DND-41 (cell line): ENCODE data around the gene ST14.

Source experiments
- ATAC-seq: fragments of 200-7000 bp; cut with Tn5 transposase; 3 replicates; pipeline ENCODE4 v1.9.1; 2021; ENCODE audit warnings: low read depth; ENCODE audit not compliant: insufficient read depth
- DNase-seq: peaks from one replicate; pipeline ENCODE4 v3.0.0-alpha.2; 2020
- H2AFZ ChIP-seq: 2 replicates; pipeline ENCODE4 v1.6.0; 2012; ENCODE audit warnings: low read depth, low read length
- H3K27ac ChIP-seq: 2 replicates; pipeline ENCODE4 v1.5.1; 2012; ENCODE audit warnings: low read length, inconsistent platforms
- H3K27me3 ChIP-seq: fragments of 200-600 bp; sonication (generic); 2 replicates; pipeline ENCODE4 v1.6.0; 2012; ENCODE audit warnings: low read length, mild to moderate bottlenecking, inconsistent platforms; ENCODE audit not compliant: insufficient read depth, poor library complexity
- H3K36me3 ChIP-seq: 2 replicates; pipeline ENCODE4 v1.5.1; 2012; ENCODE audit warnings: low read length, inconsistent platforms; ENCODE audit not compliant: insufficient read depth
- H3K4me1 ChIP-seq: 2 replicates; pipeline ENCODE4 v1.5.1; 2012; ENCODE audit warnings: mild to moderate bottlenecking, low read length; ENCODE audit not compliant: insufficient read depth
- H3K4me2 ChIP-seq: 2 replicates; pipeline ENCODE4 v1.6.0; 2012; ENCODE audit warnings: mild to moderate bottlenecking, moderate library complexity, low read length, inconsistent platforms; ENCODE audit not compliant: insufficient read depth
- H3K4me3 ChIP-seq, 2 experiments: fragments of 200-600 bp in 1 of 2; shearing (Covaris generic) in 1 of 2; 2 replicates each; pipeline ENCODE4 v1.5.1; 2012 to 2016; ENCODE audit warnings: inconsistent platforms in 2 of 2, low read length in 2 of 2, mild to moderate bottlenecking in 2 of 2, low read depth in 1 of 2, moderate library complexity in 1 of 2
- H3K79me2 ChIP-seq: 2 replicates; pipeline ENCODE4 v1.6.0; 2012; ENCODE audit warnings: low read length, inconsistent platforms; ENCODE audit not compliant: insufficient read depth
- H3K9ac ChIP-seq: 2 replicates; pipeline ENCODE4 v1.6.0; 2012; ENCODE audit warnings: low read depth, mild to moderate bottlenecking, inconsistent platforms, low read length, moderate library complexity
- H3K9me3 ChIP-seq: 2 replicates; pipeline ENCODE4 v1.5.1; 2012; ENCODE audit warnings: low read length, moderate library complexity, mild to moderate bottlenecking, inconsistent platforms; ENCODE audit not compliant: insufficient read depth, severe bottlenecking
- H4K20me1 ChIP-seq: 2 replicates; pipeline ENCODE4 v1.6.0; 2012; ENCODE audit warnings: low read length; ENCODE audit not compliant: insufficient read depth
- CTCF ChIP-seq: IDR thresholded peaks from 2 replicates; pipeline ENCODE4 v1.5.1; 2012; ENCODE audit warnings: borderline replicate concordance, low read length, moderate library complexity, mild to moderate bottlenecking; ENCODE audit not compliant: poor library complexity, severe bottlenecking; ENCODE audit errors: extremely low read depth
- EZH2 ChIP-seq: IDR thresholded peaks from 3 replicates; pipeline ENCODE4 v1.6.1; 2012; ENCODE audit warnings: borderline replicate concordance, low read depth, mild to moderate bottlenecking, moderate library complexity, low read length, inconsistent platforms; ENCODE audit not compliant: severe bottlenecking

The ST14 gene

DNA sequence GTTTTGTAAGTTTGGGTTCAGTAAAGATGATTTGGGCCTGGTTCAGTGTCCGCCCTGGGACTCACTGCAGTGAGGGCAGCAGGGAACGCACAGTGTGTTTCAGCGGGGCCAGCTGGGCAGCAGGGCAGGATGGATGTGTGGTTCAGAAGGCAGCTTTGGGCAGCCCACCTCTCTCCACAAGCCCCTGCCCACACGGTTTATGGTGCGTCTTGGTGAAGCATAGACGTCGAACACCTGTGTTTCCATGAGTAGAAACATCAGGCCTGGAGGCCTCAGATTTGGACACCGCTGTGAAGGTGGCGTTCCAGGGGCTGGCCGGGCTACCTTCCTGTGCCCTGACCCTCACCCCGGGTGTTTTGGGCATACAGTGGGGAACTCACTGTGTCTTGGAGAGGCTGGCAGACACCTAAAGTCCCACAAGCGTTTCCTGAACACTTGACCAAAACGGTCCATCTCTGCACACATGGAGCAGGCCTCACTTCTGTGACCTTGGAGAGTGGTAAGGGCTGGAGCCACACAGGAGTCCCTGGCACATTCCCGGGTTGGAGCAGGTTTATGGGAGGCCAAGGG lies 59.0 kb downstream of the ST14 start:
- Histone ChIP-seq H3K27me3 (no peaks in the 10 kb centered on the region), H3K79me2 (no peaks in the 10 kb centered on the region), H3K9me3 (no peaks in the 10 kb centered on the region), H3K36me3 (no peaks in the 10 kb centered on the region), H3K9ac (no peak overlapping the region), H4K20me1 (no peaks in the 10 kb centered on the region), H2AFZ (no peak overlapping the region), H3K4me1 (no peaks in the 10 kb centered on the region), H3K4me3 (no peak overlapping the region), H3K4me2 (no peak overlapping the region), H3K27ac (no peak overlapping the region)
- ATAC-seq = no peak
- no peak for DNase-seq
- no peak for TF ChIP-seq EZH2
- TF ChIP-seq CTCF = no peak

DNA sequence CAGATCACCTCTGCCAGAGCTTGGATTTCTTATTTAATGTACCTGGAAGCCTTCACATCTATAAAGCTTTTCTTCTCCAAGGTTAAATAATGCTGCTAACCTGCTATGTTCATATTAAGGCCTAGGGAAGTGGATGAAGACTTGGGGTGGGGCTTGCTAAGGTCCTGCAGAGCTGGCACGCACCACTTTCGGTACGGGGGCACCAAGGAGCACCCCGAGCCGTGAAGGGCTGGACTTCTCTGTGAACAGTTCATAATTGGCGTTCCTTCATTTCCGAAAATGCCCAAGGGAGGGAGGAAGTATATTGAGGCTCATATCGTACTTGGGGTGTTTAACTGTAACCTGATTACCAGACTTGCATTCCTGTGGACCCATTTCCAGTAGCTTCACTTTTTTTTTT lies 59.6 kb downstream of the ST14 start:
- no peaks in the 10 kb centered on the region for H3K36me3 ChIP-seq
- H2AFZ ChIP-seq = no peak overlapping the region
- H3K9ac ChIP-seq = no peak overlapping the region
- no peaks in the 10 kb centered on the region for H3K27me3 ChIP-seq
- no peaks in the 10 kb centered on the region for H3K4me1 ChIP-seq
- no peaks in the 10 kb centered on the region for H3K79me2 ChIP-seq
- no peak overlapping the region for H3K27ac ChIP-seq
- no peaks in the 10 kb centered on the region for H4K20me1 ChIP-seq
- H3K4me2 ChIP-seq = no peak overlapping the region
- no peak for ATAC-seq
- no peaks in the 10 kb centered on the region for H3K9me3 ChIP-seq
- TF ChIP-seq EZH2 (no peak), CTCF (no peak)
- H3K4me3 ChIP-seq = no peak overlapping the region
- no peak for DNase-seq

- no peak overlapping the region for H3K9ac ChIP-seq
- no peaks in the 10 kb centered on the region for H3K79me2 ChIP-seq
- TF ChIP-seq EZH2 = no peak
- DNase-seq (no peak), ATAC-seq (no peak)
- no peak overlapping the region for H3K4me2 ChIP-seq
- no peak overlapping the region for H3K27ac ChIP-seq
- H3K4me1 ChIP-seq = no peaks in the 10 kb centered on the region
- H3K4me3 ChIP-seq = no peak overlapping the region
- H4K20me1 ChIP-seq = no peaks in the 10 kb centered on the region
- no peaks in the 10 kb centered on the region for H3K27me3 ChIP-seq
- no peak overlapping the region for H2AFZ ChIP-seq
- H3K36me3 ChIP-seq = no peaks in the 10 kb centered on the region
- H3K9me3 ChIP-seq = no peaks in the 10 kb centered on the region
These were observed 60.9 kb downstream of the ST14 start for GRCh38 chr11:130220311-130221035.

- no peak for ATAC-seq
- TF ChIP-seq EZH2 = no peak
- TF ChIP-seq CTCF = no peak
- H3K36me3 ChIP-seq = 0 out of 2 replicates have a peak, but pooled peaks cover 3% of the 10 kb centered on the region
- no peaks in the 10 kb centered on the region for H3K27me3 ChIP-seq
- no peak overlapping the region for H3K4me2 ChIP-seq
- no peaks in the 10 kb centered on the region; the same call in 1 of the 2 replicates for H4K20me1 ChIP-seq
- no peaks in the 10 kb centered on the region for H3K4me1 ChIP-seq
- no peak overlapping the region for H2AFZ ChIP-seq
- H3K27ac ChIP-seq = no peak overlapping the region
- no peaks in the 10 kb centered on the region for H3K79me2 ChIP-seq
- no peak overlapping the region for H3K9ac ChIP-seq
- H3K4me3 ChIP-seq = no peak overlapping the region
- H3K9me3 ChIP-seq = no peaks in the 10 kb centered on the region
- DNase-seq = no peak
These were observed 63.8 kb downstream of the ST14 start for GRCh38 chr11:130223291-130223971.
